ENCODE results near the gene UQCC2.

The UQCC2 gene

GRCh38 chr6:33651403-33651802 lies 60.1 kb downstream of the UQCC2 start:
- DNase-seq (ENCODE audit: low read depth), result no peak
